Measurements from ENCODE around the gene OGFR. TPM values are rescaled to one million over a fixed set of nuclear protein-coding genes. Genes with fewer than 3 reads are reported as not detected.

OGFR gene
- total RNA-seq, 2 donors from 2014 or later, result 60.2 to 76.9 TPM

DNA sequence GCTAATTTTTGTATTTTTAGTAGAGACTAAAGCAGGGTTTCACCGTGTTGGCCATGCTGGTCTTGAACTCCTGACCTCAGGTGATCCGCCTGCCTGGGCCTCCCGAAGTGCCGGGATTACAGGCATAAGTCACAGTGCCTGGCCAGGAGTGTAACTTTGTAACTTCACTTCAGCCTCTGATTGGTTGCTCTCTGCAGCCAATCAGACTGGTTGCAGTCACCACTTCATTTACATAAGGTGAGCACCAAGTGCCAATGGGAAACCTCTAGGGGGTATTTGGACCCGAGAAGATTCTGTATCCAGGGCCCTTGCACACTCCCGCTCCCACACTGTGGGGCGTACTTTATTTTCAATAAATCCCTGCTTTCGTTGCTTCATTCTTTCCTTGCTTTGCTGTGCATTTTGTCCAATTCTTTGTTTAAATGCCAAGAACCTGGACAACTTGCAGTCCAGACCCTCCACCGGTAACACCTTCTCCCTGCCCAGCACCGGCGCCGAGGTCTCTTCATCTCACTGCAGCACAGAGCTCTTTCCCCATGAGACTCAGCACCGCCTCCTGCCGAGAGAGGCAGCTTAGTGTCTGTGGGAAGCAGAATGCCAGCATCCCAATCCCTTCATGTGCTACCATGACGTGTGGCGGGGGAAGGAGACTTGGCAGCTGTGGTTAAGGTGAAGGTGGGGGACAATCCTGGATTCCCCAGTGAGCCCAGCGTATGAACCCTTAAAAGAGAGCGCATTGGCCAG is 22.3 kb upstream of the OGFR start:
- Histone ChIP-seq H3K36me3 (no peaks in the 10 kb centered on the region), H3K4me1 (replicated peaks) (no peaks in the 10 kb centered on the region), H3K27me3 (replicated peaks; ENCODE audit: insufficient read depth) (no peaks in the 10 kb centered on the region), H3K9me3 (no peaks in the 10 kb centered on the region), H3K27ac (no peak overlapping the region), H3K4me3 (no peak overlapping the region)
- 75% methylated on average over 18 of the region's 18 CpGs for WGBS
- DNase-seq (ENCODE audit: low spot score), result no peak
- intact Hi-C loops (cut with DNase I), result loop anchor here (5.0 kb wide), 1 partner anchor 95 kb away; no protein-coding TSS in a partner anchor
- TF ChIP-seq, protein P1, sequence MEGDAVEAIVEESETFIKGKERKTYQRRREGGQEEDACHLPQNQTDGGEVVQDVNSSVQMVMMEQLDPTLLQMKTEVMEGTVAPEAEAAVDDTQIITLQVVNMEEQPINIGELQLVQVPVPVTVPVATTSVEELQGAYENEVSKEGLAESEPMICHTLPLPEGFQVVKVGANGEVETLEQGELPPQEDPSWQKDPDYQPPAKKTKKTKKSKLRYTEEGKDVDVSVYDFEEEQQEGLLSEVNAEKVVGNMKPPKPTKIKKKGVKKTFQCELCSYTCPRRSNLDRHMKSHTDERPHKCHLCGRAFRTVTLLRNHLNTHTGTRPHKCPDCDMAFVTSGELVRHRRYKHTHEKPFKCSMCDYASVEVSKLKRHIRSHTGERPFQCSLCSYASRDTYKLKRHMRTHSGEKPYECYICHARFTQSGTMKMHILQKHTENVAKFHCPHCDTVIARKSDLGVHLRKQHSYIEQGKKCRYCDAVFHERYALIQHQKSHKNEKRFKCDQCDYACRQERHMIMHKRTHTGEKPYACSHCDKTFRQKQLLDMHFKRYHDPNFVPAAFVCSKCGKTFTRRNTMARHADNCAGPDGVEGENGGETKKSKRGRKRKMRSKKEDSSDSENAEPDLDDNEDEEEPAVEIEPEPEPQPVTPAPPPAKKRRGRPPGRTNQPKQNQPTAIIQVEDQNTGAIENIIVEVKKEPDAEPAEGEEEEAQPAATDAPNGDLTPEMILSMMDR (IDR thresholded peaks at IDR 0.05), result no peak
- TF ChIP-seq POLR2A (IDR thresholded peaks at IDR 0.05), result no peak
- TF ChIP-seq POLR2AphosphoS5 (IDR thresholded peaks at IDR 0.05), result no peak

DNA sequence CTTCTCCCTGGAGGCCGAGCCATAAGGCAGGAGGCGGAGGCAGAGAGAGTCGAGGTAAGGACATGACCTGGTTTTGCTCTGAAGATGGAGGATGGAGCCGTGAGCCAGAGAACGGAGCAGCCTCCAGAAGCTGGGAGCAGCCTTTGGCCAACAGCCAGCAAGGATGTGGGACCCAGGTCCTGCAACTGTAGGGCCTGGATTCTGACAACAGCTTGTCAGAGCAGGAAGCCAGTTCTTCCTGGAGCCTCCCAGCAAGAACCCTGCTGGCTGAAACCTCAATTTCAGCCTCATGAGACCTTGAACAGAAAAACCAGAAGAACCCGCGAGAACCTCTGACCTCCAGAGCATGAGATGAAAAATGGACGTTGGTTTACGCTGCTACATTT is 21.7 kb upstream of the OGFR start:
- Histone ChIP-seq H3K27ac (no peak overlapping the region), H3K4me3 (no peak overlapping the region), H3K4me1 (replicated peaks) (no peaks in the 10 kb centered on the region), H3K9me3 (no peaks in the 10 kb centered on the region), H3K27me3 (replicated peaks; ENCODE audit: insufficient read depth) (no peaks in the 10 kb centered on the region), H3K36me3 (no peaks in the 10 kb centered on the region)
- WGBS, result 64% methylated on average over 9 of the region's 9 CpGs
- no peak for DNase-seq (ENCODE audit: low spot score)
- no peak for TF ChIP-seq POLR2A (IDR thresholded peaks at IDR 0.05)
- no peak for TF ChIP-seq POLR2AphosphoS5 (IDR thresholded peaks at IDR 0.05)
- TF ChIP-seq, protein P1 (IDR thresholded peaks at IDR 0.05), result no peak
- intact Hi-C loops (cut with DNase I), result loop anchor here (5.0 kb wide), 1 partner anchor 96 kb away; no protein-coding TSS in a partner anchor

DNA sequence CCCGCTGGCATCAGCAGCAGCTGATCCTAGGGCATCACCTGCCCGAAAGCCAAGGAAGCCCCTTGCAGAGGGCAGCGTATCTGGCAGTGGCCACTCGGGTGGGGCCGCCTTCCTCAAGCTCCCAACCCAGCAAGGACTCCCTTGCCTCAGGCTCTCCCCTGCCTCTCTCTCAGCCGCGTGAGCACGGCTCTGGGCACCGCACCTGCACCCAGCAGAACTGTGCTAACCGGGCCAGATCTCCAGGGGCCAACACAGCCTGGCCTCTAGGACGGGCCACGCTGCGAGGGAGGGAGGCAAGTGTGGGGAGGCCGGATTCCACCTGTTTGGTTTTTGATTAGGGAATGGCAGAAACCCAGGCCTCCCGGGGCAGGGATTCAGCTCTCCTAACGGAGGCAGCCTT is 20.1 kb upstream of the OGFR start:
- intact Hi-C loops (cut with DNase I), result loop anchor here (5.0 kb wide), 1 partner anchor 97 kb away; no protein-coding TSS in a partner anchor
- TF ChIP-seq POLR2AphosphoS5 (IDR thresholded peaks at IDR 0.05), result no peak
- no peak for TF ChIP-seq POLR2A (IDR thresholded peaks at IDR 0.05)
- TF ChIP-seq, protein P1 (IDR thresholded peaks at IDR 0.05), result no peak

DNA sequence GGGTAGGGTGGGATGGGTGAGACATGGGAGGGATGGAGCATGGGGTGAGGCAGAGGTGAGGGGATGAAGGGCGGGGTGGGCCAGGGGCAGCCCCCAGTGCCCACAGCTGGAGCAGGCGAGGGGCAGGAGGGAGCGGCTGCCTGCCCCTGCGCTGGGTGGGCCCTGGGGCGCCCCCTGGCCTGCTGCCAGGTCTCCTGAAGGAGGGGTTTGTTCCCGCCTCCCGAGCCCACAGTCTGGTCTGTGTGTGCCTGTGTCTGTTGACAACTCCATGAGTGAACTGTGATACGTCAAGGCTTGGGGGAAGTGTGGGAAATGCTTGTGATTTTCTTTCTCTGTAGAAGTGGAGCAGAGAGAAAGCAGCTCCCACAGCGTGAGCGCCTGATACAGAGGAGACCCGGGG is 19.2 kb upstream of the OGFR start:
- no peaks in the 10 kb centered on the region for H3K27me3 ChIP-seq (replicated peaks; ENCODE audit: insufficient read depth)
- no peak for DNase-seq (ENCODE audit: low spot score)
- no peak overlapping the region for H3K27ac ChIP-seq
- TF ChIP-seq POLR2A (IDR thresholded peaks at IDR 0.05) (no peak), POLR2AphosphoS5 (IDR thresholded peaks at IDR 0.05) (no peak)
- TF ChIP-seq, protein P1 (IDR thresholded peaks at IDR 0.05), result no peak
- H3K4me1 ChIP-seq (replicated peaks), result no peaks in the 10 kb centered on the region
- no peaks in the 10 kb centered on the region for H3K36me3 ChIP-seq
- WGBS, result 57% methylated on average over 11 of the region's 11 CpGs
- intact Hi-C loops (cut with DNase I), result no loop called here
- H3K4me3 ChIP-seq, result no peak overlapping the region
- H3K9me3 ChIP-seq, result no peaks in the 10 kb centered on the region

More for the DNA sequence above, 20.1 kb upstream of the OGFR start:
- no peaks in the 10 kb centered on the region for H3K4me1 ChIP-seq (replicated peaks)
- H3K36me3 ChIP-seq, result no peaks in the 10 kb centered on the region
- H3K4me3 ChIP-seq, result no peak overlapping the region
- H3K27ac ChIP-seq, result no peak overlapping the region
- H3K27me3 ChIP-seq (replicated peaks; ENCODE audit: insufficient read depth), result no peaks in the 10 kb centered on the region
- H3K9me3 ChIP-seq, result no peaks in the 10 kb centered on the region
- 87% methylated on average over 13 of the region's 16 CpGs for WGBS
- no peak for DNase-seq (ENCODE audit: low spot score)

DNA sequence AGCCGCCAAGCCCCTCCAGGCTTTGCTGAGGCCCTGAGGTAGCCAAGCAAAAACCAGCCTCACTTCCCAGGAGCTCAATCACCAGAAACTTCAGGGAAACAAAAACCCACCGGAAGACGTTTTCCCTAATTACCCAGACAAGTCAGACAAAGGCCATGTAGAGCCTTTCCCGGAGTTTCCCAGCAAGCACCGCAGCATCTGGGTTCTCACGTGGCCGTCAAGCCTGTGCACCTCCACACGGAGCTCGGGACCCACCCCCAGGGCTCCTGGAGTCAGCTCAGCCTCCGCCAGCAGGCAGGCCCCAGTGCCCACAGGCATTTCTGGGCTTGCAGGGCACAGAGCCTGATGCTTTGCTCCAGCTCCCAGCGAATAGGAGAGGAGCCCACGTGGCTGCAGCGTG is 18.5 kb upstream of the OGFR start:
- Histone ChIP-seq H3K27me3 (replicated peaks; ENCODE audit: insufficient read depth) (no peaks in the 10 kb centered on the region), H3K4me1 (replicated peaks) (no peaks in the 10 kb centered on the region), H3K27ac (no peak overlapping the region), H3K36me3 (no peaks in the 10 kb centered on the region), H3K4me3 (no peak overlapping the region), H3K9me3 (no peaks in the 10 kb centered on the region)
- DNase-seq (ENCODE audit: low spot score), result no peak
- TF ChIP-seq, protein P1 (IDR thresholded peaks at IDR 0.05), result no peak
- TF ChIP-seq POLR2AphosphoS5 (IDR thresholded peaks at IDR 0.05) (no peak), POLR2A (IDR thresholded peaks at IDR 0.05) (no peak)
- 71% methylated on average over 9 of the region's 13 CpGs for WGBS
- intact Hi-C loops (cut with DNase I), result no loop called here

Data from prostate gland (tissue), 2 donors.